CD1c-positive myeloid dendritic cell (primary cell): ENCODE data around the gene KCNS1.

Experiments used
- DNase-seq: peaks from one replicate; pipeline ENCODE4 v3.0.0-alpha.2; 2016; ENCODE audit errors: extremely low spot score

KCNS1 gene

DNA sequence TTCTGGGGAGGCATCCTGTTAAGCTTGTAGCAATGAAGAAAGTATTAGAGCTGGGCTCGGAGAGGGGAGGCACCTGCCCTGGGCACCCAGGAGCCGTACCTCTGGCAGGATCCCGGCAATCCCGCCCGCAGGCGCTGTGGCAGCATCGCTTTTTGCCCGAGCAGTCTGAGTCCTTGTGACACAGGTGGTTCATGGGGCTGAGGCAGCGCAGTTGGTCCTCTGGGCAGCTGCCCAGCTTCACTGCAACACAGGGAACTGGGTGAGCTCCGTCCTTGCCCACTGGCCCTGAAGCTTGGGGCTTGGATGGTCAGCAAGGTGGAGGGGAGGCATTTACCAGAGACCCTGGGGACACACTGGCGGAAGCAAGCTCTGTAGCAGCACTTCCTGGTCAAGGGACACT, 9.4 kb upstream of the KCNS1 start:
- no peak for DNase-seq

DNA sequence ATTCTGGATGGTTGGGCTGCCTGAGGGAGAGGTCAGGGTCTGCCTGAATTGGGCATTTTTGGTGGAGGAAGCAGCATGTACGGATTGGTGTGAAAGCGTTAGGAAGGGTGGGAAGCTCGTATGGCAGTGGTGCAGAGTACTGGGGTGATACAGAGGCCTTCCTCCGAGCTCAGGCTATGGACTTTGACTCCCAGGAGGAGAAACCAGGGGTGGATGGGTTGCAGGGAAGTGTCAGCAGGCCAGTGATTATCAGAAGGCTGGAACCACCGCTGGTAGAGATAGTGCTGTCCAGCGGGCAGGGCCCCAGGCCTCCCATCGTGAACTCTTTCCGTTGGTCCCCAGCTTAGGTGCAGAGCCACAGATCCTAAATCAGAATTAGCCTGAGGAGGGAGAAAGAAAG, 8.7 kb upstream of the KCNS1 start:
- no peak for DNase-seq

DNA sequence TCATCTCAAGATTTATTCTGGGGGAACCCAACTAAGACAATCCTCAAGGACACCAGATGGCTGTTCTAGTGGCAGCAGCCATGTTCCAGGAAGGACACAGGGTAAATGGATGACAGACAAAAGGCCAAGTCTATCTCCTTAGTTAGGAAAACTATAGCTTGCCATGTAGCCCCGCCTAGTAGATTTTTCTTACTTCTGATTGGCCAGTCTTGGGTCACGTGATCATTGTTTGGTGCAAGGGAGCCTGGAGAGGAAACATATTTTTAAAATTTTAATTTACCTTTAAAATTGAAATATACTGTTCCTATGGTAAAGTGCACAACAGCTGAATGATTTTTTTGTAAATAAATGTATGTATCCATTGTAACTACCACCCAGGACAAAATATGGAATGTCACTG, 4.4 kb upstream of the KCNS1 start:
- DNase-seq, result no peak

DNA sequence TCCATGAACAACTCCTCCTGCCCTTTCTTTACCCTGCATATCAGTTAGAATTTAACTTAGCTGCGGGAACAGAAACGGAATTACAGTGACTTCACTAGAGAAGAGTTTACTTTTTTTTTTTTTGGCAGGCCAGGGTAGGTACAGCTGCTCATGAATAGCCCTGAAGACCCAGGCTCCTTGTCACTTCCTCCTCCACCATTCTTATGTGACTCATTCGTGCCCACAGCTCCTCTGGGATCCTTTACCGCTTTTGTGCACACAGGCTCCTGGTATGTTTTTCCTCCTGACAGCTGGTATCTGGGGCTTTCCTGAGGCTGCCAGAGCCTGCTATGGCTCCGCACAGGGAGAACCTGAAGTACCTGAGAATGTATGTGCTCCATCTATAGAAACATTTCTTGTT, 3.9 kb upstream of the KCNS1 start:
- no peak for DNase-seq

DNA sequence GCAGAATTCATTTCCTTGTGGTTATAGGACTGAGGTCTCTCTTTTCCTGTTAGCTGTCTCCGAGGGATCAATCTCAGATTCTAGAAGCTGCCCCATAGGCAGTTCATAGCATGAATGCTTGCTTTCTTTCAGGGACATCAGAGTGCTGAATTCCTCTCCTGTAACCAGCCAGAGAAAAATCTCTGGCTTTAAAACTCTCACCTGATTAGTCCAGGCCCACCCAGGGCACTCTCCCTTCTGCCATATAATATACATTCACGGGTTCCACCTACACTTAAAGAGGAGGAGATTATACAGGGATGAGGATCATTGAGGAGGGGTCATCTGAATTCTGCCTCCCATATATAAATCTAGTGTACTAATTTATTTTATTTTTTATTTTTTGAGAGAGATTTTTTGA, 2.1 kb upstream of the KCNS1 start:
- DNase-seq, result no peak

DNA sequence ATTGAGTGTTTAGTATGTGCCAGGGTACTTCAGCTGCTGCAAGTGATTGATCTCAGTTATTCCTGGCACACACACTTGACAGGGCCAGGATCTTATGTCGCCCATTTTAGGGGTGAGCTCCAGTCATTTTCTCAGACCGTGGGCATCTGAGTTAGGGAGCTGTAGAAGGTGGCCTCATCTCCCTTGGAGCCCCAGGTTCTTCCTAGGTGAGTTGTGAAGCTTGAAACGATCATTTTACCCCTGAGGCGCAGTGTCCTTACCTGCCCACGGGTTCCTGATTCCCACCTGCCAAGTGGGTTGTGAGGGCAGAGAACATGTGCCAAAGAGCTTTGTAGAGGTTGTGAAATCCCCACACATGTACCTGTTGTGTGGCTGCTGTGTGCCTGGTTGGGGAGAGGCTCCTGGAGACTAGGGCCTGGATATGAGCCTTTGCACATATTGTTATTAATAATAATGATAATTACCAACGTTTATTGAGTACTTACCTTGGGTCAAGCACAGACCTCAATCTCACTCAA, 465 bp upstream of the KCNS1 start:
- DNase-seq, result no peak

DNA sequence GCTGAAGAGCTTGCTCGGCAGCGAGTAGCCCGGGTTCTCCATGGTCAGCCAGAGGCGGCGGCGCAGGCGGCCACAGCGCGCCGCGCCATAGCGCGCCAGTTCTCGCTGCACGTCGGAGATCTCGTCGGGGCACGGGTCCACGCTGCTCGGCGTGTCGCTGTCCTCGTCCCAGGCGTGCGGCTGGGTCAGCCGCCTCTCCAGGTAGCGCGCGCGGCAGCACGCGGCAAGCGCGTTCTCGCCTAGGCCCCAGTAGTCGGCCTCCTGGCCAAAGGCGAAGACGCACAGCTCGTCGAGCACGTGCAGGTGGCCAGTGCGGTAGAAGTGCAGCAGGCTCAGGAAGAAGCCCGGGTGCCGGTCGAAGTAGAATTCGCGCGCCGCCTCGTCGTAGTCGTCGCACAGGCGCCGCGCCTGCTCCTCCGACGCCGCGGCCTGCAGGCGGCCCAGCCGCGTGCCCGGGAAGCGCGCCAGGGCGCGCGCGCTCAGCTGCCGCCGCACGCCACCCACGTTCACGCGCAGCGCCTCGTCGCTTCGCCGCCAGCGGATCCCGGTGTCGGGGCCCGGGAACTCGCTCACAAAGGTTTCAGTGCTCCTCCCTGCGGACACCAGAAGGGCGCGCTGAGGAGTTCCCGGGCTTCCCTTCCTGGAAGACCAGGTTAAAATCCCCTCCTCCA, 2.7 kb downstream of the KCNS1 start:
- DNase-seq, result peak; percentile 39

DNA sequence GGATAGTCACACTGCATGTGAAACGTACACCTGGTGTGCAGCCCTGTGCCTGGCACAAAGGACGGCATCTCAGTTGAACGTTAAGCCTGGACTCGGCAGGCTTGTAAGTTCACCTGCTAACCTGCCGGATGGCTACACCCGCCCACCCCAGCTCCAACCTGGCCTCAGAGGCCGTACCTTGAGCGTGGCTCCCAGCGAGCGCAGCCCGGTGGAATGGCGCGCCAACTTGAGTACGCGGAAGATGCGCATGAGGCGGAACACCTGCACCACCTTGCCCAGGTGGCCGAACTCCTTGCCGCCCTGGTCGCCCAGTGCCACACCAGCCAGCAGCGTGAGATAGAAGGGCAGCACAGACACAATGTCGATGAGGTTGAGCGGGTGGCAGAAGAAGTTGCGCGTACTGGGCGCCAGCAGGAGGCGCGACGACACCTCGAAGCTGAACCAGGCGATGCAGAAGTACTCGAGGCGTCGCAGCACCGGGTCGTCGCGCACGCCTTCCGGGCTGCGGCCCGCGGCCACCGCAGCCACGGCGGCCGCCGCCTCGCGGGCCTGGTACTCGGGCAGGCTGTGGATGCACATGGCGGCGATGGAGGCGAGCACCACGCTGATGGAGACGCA, 3.3 kb downstream of the KCNS1 start:
- peak; percentile 59 for DNase-seq

DNA sequence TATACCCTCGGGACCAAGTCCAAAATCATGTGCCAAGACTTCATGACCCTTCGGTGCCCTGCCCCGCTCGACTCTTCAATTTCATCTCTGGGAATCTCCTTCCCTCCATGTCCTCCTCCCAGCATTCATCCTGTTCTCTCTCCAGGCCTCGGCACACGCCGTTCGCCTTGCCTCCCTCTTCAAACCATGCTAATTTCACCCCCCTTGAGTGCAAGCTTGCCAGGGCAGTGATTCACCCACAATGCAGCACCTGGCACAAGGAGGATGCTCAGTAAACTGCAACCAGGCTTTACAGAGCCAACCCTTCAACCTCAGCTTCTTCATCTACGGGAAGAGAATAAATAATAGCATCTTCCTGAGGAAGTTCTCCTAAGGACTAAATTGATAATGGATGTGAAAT, 4.1 kb downstream of the KCNS1 start:
- no peak for DNase-seq

DNA sequence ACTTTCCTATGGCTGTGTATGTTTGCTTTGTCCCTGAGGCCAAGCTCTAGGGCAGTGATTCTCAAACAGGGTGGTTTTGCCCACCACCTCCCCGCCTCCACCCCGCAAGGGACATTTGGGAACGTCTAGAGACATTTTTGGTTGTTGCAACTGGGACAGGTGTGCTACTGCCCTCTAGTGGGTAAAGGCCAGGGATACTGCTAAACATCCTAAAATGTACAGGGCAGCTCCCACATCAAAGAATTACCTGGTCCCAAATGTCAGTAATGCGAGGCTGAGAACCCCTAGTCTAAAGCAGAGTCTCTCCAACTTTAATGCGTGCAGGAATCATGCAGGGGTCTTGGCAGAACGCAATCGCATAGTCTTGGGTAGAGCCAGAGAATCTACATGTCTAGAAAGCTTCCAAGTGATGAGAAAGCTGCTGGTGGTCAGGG, 5.1 kb downstream of the KCNS1 start:
- peak; percentile 63 for DNase-seq

DNA sequence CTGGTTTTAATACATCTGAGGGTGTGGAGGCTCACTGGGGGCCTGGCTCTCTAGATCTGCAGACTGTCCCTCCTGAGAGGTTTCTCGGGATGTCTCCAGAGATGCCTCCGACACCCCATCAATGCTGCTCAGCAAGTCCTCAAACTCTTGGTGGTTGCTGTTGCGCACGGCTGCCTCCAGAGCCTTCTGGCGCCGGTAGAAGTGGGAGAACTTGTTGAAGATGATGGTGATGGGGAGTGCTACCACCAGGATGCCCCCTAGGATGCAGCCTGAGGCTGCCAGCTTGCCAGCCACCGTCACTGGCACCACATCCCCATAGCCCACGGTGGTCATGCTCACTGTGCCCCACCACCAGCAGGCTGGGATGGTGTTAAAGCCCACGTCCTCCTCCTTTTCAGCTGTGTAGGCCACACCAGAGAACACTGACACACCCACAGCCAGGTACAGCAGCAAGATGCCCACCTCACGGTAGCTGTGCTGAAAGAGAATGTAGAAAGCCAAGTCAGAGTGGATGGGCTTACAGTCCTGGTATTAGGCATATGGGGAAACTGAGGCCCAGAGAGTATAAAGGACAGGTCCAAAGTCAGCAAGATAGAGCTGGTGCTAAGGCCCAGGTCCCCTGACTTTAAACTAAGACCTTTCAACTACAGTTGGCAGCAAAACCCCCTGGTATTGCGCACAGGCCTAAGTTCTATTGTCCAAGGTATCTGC, 5.9 kb downstream of the KCNS1 start:
- no peak for DNase-seq

DNA sequence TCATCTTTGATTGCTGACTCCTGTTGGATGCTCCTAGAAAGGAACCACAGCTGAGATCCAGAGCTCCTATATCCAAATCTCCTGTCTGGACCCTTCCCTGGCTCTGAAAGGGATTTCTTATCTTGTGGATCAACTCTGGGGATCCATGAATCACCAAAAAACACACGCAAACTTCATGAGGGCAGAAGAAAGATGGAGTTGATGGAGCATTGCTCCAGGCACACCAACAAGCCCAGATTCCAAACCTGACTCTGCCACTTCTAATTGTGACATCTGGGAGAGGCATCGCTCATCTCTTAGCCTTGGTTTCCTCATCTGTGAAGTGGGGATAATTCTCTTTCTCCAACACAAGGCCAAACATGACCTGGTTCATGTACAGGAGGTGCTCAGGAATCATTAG, 6.7 kb downstream of the KCNS1 start:
- no peak for DNase-seq

DNA sequence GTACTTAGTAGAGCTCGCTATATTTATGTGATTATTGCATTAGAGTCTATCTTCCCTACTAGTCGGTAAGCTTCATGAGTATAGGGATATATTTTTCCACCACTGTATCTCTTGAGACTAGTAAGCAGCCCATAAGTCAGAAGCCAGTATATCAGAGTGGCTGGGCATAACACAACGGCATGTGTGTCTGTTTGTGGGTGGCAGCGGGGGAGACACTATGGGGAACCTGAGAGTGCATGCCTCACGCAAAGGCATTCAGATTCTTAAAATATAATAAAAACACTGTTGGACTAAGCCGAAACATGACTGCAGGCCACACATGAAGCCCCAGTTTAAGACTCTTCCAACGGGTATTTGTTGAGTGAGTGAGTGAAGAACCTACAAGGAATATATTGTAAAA, 8.0 kb downstream of the KCNS1 start:
- no peak for DNase-seq

DNA sequence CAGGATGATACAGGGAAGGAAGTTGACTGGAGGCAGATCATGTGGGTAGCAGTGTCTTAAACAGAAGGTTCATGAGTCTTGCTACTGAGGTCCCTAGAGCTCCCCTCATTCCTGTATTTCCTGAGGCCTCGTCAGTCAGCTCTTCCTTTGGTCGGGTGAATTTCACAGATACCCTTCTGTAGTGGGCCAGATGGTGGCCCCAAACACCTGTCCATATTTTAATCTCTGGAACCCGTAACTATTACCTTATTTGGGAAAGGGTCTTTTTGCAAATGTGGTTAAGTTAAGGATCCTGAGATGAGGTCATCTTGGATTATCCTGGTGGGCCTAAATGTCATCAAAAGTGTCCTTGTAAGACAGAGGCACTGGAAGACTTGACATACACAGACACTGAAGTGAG, 9.6 kb downstream of the KCNS1 start:
- DNase-seq, result no peak

DNA sequence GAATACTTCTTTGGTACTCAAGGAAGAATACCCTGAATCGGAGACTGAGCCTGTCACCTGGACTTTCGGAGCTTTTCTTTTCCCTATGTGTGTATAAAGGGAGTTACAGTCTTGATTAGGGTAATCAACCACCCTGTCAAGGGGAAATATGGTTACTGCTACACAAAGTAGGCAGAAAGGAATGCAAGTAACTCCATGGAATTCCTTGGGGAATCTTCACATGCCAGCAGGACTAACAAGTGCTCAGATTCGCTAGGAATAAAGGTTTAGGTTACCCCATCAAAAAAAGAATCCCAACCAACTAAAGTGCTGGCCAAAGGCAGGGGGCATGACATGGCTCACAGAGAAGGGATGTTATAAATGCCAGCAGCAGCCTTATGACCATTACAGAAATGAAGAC, 10.4 kb downstream of the KCNS1 start:
- no peak for DNase-seq

DNA sequence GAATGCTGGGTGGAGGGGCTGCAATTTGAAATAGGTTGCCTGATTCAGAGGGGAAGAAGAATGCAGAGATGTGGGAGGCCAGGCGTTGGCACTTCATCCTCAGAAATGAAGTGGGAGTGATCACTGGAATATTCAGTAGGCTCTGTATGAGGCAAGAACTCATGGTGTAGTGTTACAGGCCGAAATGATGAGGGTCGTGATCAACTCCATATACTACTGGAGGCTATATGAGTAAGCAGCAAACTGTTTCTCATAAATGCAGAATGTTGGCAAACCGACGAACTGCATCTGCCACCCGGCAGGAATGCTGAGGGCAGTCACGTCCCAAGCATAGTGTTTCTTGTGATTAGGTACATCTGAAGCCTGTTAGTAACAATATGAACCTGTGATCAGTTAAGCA, 12.7 kb downstream of the KCNS1 start:
- DNase-seq, result no peak

DNA sequence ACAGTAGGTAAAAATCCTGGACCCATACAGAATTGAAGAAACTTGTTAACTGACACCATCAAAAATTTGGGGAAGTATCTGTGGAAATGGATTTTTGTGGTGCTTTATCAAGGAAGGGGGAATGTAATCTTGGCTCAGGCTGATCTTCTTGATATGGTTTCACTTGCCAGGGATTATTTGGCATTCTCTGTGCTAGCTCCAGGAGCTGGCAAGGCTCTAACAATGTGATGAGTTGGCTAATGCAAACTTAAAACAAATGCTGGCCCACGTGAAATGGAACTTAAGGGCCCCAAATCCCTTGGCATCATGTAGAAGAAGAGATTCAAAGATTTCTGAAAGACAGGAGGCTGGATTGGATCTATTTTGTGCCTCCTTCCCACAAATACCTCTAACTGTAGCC, 13.1 kb downstream of the KCNS1 start:
- no peak for DNase-seq

DNA sequence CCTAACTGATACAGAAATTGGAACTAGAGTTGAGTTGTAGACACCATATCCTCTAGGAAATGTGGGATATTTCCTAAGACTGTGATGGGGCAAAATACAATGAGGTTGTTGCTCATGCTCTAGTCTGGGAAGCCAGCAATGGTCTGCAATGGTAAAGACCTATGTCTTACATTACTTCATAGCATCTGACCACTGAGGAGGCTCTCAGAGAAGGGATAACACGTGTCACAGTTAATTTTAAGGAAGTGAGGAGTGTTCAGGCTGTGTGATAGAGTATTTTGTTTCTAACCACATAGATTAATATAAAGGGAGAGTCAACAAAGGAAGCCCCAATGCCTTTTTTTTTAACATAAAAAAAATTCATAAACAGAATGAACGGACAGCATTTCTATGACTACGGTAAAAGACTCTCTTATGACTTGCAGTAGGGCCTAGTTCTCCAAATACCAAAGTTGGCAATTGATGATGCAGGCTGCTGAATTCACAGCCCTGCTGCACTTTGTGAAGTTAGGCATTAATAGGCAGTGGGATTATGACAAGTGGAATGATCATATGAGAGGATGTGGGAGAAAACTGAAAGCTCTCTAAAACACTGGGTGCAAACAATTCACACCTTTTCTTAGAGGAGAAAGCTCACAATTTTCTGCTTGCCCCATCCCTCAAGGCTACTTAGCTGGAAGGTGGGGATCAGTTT, 13.7 kb downstream of the KCNS1 start:
- DNase-seq, result peak; percentile 38

DNA sequence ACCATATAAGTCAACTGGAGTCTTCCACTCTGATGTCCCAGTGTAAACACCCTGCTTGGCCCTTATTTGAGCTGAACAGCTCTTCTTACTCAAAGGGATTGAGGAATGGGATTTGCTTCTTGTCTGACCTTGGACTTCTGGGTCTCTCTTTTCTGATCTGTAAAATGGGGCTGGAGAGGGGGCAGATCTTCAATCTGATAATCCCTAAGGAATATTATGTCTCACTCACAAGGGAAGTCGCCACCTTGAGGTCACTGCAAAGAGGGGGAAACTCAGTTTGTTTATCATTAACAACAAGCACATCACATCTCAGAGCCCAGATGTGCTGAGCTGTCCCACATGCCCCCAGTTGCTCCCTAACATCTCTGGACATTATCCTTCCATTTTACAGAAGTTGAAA, 15.1 kb downstream of the KCNS1 start:
- DNase-seq, result no peak

DNA sequence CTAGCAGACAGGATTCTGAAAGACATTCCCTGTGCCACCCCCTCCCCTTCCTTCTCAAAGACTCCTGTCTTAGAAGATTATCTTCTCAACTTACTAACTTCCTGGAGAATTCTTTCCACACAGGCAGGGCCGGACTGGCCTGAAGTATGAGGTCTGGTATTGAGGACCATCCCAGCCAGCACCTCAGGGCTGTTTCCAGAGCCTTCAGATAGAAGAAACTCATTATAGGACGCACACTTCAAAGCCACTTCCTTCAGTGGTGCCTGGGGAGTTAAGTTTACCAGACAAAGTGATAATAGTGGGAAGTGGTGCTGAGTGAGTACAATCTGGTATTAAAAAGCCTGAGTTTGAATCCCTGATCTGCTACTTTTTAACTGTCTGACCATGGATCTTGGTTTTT, 15.6 kb downstream of the KCNS1 start:
- DNase-seq, result no peak

DNA sequence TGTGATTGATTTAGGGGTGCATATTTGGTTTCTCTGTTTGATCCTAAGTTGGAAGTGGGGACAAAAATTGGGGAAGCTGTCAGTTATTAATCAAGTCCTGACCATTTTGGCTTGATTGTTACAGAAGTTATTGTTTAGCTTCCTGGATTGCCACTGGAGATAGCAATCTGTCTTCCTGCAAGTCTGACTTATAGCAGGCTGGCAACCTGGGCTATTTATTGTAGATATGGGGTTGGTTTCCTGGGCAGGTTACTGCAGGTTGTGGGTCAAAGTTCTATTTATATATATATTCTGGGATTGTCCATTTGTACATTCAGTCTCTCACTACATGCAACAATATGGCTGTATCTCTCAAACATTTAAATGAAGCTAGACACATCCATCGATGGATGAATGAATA, 17.8 kb downstream of the KCNS1 start:
- DNase-seq, result no peak

DNA sequence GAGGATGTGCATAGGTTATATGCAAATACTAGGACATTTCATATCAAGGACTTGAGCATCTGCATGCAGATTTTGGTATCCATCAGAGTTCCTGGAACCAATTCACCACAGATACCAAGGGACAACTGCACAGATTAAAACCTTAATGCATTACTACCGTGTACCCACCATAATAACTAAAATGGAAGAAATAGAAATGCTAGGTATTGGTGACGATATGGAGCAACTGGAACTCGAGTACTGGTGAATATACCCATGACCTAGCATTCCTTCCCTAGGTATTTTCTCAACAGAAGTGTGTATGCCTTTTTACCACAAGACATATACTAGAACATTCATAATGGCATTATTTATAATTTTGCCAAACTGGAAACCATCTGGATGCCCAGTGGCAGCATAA, 18.5 kb downstream of the KCNS1 start:
- no peak for DNase-seq
